SHP77 treated with DMSO at 0.1 percent for 48 hours (cell line): ENCODE results near the gene ZNF184.
A peak's percentile ranks its signal among the peaks of the same experiment; 100 is the strongest.

Source experiments
- DNase-seq: peaks from one replicate; lab custom pipeline; 2025; lab: John Stamatoyannopoulos, UW

ZNF184 gene

DNA sequence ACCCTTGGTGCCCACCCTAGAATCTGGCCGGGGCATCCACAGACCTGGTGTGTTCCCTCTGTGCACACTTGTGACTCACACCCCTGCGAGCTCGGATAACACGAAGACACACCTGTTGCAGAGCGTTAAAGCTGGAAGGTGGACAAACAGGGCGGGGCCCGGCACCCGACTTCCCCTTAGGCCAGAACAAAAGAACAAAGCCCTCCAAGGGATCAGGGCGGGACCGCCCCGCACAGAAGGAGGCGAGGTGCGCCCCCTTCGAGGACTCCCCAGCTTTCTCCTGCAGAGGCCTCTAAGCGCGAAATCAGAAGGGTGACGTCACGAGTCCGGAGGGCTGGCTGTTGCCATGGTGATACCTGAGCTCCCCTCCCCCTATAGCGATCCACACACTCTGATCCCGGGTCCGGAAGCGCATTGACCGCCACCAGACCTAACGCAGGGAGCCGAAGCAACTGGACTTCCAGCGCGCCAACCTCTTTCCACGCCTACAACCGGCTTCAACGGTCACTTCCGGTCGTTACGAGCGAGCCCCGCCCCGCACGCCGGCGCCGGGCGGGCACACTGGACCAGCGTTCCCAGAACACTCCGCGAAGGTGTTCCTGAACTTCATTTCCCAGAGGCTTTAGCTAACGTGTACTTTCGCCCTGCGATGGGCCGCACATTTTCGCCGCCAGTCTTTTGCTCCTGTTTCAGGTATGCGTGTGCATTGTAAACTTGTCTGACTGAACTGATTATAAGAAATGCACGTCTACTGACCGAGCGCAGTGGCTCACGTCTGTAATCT lies at the start of gene ZNF184:
ZNF184 (minus strand) TSS at position 489 of the 784 bp plus-strand sequence. CDS start 811 bp downstream, outside the sequence.
- DNase-seq = peak; percentile 96

DNA sequence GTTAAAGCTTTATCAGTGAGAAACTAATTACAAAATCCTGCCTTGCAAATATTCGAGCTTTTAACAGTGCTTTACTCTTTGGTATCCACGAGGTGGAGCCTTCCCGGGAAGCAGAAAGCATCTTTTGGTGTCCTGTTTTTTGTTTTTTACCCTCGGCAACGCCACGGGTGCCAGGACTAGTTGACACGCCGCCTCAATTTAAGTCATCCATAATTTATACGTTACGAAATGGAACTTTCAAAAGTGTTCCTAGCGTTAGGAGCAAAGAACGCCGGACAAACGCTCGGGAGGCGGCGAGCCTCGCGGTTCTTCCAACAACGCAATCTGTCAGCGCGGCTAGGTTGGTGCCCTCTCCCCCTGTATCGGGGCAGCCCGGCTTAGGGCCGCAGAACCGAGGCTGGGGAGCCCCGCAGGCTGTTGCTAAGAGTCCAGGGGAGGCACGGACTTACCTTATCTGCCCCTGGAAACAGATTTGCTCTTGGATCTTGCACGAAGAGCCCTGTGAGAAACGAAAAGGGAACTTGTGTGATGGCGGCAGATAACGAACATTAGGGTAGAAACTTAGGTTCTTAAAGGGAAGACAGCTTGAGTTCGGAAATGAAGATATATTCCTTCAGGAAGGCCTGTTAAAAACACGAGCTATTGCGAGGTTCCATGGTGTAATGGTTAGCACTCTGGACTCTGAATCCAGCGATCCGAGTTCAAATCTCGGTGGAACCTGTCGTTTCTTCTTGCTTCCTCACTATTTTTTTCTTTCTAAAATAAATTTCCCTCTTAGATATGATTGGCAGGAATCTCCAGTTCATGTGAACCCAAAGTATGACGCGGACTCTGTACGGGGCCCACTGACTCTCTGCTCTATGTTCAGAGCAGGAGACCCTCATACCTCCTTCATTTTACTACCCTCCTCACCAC lies 46.2 kb upstream of the ZNF184 start:
- DNase-seq = peak; percentile 56

DNA sequence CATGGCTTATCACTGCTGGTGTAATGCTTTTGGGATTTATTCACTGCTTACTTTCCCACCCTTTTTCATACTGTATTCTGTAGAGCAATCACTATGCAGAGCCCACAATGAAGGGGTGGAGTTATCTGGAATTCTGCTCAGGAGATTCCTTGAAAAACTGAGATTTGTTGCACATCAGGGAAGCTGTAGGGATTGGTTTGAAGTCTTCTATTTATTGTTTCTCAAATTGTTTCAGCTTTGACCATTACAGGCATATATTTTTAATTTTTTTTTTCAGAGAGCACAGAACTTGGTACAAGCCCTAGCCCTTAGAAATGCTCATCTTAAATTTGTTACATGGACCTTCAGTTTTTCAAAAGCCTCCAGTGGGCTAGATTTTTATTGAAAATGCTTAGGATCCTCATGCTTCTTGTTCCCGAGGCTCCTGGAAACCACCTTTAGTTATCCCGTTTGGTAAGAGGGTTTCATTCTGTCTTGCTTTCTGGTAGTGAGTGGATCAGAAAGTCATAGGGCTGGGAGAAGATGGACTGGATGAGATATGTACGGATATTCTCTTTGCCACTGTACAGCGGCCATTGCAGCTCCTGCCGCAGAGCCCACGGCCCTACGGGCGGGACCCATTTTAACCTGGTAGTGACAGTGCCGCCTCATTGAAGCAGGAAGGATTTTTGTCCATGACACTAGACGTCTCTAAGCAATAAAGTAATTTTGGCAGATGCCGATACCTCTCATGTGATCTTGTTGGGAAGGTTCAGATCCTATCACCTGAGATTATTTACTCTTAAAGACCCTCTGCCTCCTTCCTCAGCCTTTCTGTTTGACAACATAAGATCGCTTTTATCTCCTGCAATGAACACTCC lies 45.3 kb upstream of the ZNF184 start:
- peak; percentile 32 for DNase-seq

DNA sequence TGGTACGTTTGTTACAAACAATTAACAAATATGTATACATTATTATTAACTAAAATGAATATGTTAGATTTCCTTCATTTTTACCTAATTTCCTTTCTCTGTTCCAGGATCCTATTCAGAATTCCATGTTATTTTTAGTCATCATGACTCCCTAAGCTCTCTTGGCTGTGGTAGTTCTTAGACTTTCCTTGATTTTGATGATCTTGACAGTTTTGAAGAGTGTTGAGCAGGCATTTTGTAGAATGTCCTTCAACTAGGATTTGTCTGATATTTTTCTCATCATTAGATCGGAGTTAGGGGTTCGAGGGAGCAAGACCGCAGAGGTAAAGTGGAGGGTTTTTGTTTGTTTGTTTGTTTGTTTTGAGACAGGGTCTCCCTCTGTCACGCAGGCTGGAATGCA lies 44.3 kb upstream of the ZNF184 start:
- no peak for DNase-seq

DNA sequence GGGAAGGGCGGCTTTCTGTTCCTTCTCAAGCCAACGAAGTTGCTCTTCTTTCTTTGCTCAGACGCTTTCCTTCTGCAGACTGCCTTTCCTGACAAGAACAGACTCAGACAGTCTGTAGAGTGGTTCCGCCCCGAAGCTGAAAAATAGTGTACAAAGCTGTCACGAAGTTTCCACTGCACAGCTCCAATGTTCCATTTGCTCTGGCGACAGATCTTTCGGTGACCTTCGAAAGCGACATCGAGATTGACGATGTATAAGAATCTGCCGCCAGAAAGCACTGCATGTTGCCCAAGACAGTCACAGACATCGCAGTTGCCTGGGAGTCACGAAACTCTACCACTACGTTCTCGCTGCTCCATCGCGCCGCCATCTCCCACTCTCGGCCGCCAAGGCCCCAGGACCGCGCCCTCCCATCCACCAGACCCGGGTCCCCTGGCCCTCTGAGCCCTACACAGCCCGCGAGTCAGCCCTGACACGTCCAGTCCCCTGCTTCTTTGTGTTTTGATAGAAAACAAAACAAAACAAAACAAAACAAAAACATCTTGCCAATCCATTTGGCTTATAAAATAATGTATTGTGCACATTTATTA lies 42.1 kb upstream of the ZNF184 start:
- DNase-seq = no peak

DNA sequence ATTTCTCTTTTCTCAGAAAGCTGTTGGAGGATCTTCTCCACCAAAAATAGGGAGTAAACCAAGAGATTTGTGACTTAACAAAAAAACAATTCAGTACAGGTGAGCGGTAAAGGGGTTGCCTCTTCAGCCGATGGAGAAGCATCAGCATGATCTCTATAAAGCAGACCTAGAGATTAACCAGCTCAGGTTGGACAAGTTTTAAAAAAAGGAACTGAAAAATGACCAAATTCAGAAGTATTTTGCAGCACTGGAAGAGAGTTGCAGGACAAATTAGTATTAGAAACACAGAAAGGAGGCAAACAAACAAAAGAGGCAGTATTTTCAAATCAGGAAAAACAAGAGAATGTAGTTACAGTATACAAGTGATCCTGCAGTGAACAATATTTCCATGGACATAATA lies 39.6 kb upstream of the ZNF184 start:
- no peak for DNase-seq

DNA sequence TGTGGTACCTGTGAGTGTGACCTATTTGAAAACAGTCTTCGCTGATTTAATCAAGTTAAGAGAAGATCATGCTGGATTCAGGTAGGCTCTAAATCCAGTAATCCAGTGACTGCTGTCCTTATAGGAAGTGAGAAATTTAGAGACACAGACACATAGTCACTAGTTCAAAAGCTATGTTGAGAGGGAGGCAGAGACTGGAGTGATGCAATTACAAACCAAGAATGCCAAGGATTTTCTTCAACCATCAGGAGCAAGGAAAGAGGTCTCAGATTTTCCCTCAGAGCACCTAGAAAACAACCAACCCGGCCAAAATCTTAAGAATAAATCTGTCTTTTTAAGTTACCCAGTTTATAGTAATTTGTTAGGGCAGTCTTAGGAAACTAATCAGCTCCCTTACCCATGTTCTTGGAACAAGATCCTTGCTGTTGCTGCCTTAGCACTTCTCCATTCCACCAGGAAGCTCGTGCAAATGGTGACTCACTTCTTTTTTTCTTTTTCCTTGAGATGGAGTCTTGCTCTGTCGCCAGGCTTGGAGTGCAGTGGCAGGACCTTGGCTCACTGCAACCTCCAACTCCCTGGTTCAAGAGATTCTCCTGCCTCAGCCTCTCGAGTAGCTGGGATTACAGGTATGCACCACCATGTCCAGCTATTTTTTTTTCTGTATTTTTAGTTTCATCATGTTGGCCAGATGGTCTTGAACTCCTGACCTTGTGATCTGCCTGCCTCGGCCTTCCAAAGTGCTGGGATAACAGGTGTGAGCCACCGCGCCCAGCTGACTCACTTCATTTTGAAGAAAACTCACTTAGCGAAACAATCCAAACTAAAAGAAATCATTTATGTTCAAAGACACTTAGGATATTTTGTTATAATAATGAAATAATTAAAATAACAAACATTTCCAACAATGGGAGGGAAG lies 34.4 kb upstream of the ZNF184 start:
- DNase-seq = no peak

DNA sequence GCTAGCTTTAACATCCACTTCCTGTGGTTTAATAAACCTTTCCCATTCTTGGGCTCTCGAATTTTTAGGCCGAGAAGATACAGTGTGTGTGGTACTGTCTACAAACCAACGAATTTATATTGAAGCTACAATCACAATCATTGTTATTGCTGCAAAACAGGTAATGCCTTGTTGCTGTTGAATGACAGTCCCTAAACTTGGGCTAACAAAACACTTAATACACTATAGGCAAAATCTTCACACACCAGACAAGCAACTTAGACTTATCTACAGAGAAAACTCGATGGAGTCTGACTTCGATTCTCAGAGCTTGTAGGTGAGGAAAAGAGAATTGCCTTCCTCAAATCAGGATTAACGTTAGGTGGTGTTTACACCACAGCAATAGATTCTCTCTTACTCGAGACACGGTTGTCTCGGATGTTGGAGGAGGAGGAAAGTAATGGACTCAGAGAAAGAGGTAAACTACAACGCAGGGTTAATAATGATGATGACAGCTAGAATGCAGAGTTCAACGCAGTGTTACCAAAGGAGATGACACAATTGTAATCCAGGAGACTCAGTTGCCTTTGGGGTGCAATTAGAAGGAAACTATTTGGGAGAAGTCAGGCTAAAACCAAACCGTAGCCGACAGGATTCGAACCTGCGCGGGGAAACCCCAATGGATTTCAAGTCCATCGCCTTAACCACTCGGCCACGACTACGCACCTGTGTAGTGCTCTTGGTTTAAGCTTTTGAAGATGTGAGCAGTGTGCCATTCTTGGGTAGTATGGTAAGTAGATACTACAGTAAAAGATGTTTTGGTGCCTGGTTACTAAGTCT lies 32.5 kb upstream of the ZNF184 start:
- DNase-seq = peak; percentile 31

DNA sequence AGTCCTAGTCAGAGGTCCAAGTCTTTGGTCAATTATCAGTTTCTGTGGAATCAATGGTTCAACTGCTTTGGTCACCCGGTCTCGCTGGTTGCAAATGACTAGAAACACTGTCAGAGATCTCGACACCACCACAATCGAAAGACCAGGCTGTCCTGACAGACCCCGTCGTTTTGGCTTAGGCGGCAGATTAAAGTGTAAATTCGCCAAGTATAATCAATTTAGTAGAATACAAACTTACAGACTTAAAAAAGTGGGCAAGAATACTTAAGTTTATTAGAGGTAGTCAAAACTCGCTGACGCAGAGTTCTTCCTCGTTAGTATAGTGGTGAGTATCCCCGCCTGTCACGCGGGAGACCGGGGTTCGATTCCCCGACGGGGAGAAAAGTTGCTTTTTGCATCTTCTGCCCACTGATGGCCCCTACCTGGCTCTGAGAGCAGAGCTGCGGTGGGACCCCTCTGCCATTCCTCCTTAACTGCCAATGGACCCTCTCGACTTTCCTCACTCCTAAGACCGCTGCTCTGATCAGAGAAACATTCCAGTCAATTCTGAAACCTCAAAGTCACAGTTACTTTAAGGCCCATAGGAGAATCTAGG lies 30.6 kb upstream of the ZNF184 start:
- peak; percentile 31 for DNase-seq

DNA sequence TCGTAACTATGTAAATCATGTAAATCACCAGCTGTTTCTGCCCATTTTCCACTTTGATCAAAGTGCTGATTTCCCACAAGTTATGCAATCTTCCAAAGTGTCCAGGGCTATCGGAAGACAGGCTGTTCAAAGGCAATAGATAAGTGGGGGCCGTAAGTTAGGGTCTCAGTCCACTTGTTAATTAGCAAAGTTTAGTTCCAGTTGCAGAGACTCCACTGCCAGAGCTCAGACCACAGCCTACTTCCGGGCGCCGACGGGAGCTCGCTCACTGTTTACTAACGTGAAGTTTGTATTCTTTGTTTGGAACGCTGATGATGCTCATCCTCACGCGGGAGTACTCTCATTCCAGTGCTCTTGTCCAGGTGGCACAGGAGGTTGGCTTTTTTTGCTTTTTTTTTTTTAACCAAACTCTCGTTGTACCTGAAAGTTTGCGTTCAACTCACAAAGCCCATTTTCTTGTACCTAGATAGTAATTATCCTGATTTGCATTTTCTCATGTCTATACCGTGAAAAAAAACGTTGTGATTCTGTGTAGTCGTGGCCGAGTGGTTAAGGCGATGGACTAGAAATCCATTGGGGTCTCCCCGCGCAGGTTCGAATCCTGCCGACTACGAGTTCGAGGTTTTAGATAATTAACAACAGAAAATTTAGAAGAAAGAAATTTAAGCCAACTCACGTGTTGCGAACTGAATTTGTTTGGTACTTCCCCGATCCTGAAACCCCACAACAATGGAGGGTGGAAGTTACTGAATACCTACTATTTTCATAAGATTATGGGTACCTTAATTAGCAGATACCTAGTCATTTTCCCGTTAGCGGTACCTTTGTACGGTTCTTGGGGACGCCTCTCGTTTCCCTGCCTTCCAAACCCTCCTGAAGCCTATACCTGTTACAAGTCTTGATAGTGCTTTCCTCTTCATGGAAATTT lies 29.9 kb upstream of the ZNF184 start:
- DNase-seq = peak; percentile 88

DNA sequence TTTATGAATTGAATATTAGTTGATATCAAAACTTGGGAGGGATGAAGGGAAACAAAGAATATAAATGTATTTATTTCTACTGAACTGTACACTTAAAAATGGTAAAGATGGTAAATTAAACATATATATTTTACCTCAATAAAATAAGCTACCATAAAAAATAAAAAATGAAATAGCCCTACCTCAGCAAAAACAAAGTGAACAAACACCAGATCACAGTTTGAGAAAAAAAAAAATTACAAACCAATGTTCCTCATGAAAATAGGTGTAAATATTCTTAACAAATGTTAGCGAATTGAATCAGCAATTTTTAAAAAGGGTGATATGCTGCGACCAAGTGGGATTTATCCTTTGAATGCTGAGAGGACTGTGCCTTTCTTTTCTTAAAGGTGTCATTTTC lies 28.3 kb upstream of the ZNF184 start:
- no peak for DNase-seq

DNA sequence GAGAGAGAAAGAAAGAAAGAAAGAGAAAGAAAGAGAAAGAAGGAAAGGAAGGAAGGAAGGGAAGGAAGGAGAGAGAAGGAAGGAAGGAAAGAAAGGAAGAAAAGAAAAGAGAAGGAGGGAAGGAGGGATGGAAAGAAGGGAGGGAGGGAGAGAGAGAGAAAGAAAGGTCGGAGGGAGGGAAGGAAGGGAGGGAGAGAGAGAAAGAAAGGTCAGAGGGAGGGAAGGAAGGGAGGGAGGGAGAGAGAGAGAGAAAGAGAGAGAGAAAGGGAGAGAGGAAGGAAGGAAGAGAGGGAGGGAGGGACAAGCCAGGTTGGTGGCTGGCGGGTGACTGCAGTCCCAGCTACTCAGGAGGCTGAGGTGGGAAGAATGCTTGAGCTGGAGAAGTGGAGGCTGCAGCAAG lies 27.3 kb upstream of the ZNF184 start:
- no peak for DNase-seq

DNA sequence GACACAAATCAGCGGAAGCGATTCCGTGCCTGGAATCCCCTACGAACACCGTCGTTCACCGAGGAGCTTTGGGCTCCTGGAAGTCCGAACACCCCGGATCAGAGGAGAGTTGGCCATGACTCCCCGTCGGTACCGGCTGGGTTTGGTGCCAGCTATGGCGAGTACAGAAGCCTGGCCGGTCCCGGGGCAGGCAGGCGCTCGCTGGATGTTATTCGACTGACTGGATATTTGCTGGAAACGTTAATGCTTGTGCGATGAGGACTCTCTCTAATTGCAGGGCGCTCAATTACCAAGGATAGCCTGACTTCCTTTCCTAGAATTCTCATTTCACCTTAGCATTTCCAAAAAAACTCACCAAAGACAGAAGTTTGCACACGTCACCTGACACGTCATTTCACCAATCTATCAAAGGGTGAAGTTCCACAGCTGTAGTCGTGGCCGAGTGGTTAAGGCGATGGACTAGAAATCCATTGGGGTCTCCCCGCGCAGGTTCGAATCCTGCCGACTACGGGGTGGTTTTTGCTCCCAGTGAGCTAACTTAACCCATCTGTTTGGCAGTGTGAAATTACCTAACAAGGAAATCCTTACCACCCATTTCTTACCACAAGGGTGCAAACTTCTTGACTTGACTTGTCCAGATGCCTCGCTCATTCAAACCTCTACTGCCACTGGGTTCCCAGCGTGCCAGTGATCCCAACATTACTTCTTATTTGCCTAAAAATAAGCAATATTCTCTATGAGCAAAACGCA lies 22.7 kb upstream of the ZNF184 start:
- no peak for DNase-seq

DNA sequence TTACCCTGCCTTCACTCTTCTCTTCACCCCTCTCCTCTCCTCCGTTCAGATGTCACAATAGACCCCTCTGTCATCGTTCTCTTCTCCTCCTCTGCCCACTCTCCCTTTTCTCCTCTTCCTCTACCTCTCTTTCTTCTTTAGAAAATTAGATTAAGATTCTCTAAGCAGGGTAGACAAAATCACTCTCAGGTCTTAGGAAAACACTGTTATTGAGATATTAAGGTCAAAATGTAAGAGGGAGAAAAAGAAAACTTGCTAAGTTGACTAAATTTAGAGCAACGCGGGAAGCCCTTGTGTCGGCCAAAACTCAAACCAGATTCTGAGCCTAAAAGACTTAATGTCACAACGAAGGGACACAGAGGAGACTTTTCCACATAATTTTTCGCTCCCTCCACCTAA lies 22.1 kb upstream of the ZNF184 start:
- DNase-seq = no peak

DNA sequence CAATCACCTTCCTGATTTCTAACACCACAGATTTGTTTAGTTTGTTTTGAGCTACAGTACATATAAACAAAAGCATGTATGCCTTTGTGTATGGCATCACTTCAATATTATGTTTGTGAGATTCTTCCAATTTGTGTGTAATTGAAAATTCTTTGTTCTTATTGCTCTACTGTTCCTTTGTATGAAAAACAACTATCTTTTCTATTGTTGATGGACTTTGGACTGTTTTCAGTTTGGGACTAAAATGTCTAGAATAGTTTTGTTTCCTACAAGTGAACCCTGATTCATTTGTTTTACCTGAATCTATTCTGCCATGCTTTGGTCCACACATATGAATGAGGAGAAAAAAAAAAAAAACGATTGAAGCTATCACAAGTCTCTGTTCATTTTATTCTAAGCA lies 21.2 kb upstream of the ZNF184 start:
- no peak for DNase-seq

DNA sequence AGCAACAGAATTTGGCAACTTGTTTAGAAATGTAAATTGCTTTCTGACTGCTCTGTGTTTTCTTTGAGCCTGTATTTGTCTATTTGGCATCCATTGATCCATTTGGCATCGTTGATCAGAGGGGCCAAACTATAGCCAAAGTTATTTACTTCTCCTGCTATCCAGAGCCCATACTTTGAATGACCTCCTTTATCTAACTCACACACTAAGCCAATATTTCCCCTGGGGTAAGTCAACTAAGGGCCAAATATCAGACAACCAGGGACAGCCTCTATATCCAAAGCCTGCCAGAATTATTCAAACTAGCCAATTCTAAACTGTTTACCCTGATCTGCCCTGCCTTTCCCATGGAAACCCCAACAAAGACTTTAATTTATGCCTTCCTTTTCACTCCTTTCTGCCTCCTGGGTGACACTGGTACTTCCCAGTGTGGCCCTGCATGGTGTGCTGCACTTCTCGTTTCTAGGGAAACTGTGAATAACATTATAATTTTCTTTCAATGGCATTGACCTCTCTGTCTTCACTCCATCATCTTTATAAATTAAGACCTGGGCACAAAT lies 19.8 kb upstream of the ZNF184 start:
- no peak for DNase-seq
